ENCODE results near the gene SMAD3. TPM values are rescaled to one million over a fixed set of nuclear protein-coding genes. Genes with fewer than 3 reads are reported as not detected.
A peak's percentile ranks its signal among the peaks of the same experiment; 100 is the strongest.
"Not testable (repeated sequence)": the region's sequence is repeated elsewhere in the genome, so short reads cannot be mapped to it uniquely, and the experiment has no call there.

SMAD3 gene
- total RNA-seq, 2 experiments from 2014 or later, result 41.2 to 77.8 TPM

DNA sequence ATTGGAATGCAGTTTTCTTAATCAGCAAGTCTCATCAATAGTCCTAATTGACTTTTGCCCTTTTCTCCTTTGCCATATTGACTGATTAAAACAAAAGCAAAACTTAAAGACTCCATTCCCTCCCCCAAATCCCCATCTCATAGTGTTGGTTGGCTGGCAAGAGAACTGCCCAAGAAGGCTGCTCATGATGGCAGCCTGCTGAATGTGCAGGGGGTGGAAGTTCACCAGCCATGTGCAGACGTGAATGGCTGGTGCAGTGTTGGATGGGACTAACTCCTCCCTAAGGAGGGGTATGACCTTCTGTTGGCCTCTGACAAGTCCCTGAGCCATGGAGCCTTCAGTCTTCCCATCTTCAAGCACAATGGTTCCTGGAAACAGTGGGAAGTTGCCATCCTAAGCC lies 7.0 kb downstream of the SMAD3 start:
- no peak for DNase-seq (ENCODE audit: low spot score)
- Histone ChIP-seq H3K4me1 (ENCODE audit: insufficient read depth, low read length, poor library complexity, severe bottlenecking) (peaks cover 90% of the 10 kb centered on the region), H3K4me3 (ENCODE audit: low read depth, low read length, poor library complexity, severe bottlenecking) (no peak overlapping the region), H3K4me2 (ENCODE audit: low read length) (peak overlapping the region; percentile 87), H3K79me2 (ENCODE audit: insufficient read depth, low read depth, low read length) (peaks cover 100% of the 10 kb centered on the region), H3K36me3 (ENCODE audit: insufficient read depth, low read length) (peaks cover 51% of the 10 kb centered on the region), H3K9me3 (ENCODE audit: low read length) (no peaks in the 10 kb centered on the region), H3K27ac (ENCODE audit: low read depth, low read length, poor library complexity, severe bottlenecking) (peak overlapping the region; percentile 85), H2AFZ (ENCODE audit: low read length) (no peak overlapping the region), H4K20me1 (ENCODE audit: insufficient read depth, low read length) (0 out of 2 replicates have a peak, but pooled peaks cover 13% of the 10 kb centered on the region), H3K9me2 (ENCODE audit: insufficient read depth, low read length) (no peaks in the 10 kb centered on the region)
- intact Hi-C loops (cut with micrococcal nuclease; ENCODE audit: unreplicated experiment), result no loop called here
- ChIA-PET CTCF (ENCODE audit: unreplicated experiment) (interaction anchor here (1.2 kb wide), 1 partner anchor 29 kb away, joined by 3 read pairs; no protein-coding TSS in a partner anchor), POLR2A (interaction anchor here (1.3 to 1.6 kb wide), 3 partner anchors 8 to 29 kb away, joined by 3 to 7 read pairs (median 6); no protein-coding TSS in a partner anchor)
- no peak for TF ChIP-seq CTCF (conservative IDR thresholded peaks at IDR 0.05; ENCODE audit: low read length)
- TF ChIP-seq EZH2phosphoT487 (IDR thresholded peaks at IDR 0.05; ENCODE audit: borderline replicate concordance, low read depth, low read length), result no peak
- no TSS peak for BruUV-seq (replicated peaks)

DNA sequence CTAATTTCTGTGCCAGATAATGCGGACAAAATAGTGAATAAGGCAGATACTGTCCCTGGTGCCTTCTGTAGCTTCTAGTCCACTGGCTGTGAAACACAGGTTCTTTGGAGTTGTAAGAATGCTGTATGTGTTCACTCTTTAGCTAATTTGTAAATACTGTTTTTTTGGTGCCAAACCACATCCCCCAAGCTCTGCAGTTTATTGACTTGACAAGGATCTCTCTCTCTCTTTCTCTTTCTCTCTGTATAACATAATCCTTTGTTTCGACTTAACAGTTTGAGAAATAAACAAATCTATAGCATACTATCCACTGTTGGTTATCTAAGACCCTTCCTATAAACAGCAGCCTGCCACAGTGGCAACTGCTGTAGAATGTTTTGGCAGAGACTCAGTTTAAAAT lies 7.6 kb downstream of the SMAD3 start:
- intact Hi-C loops (cut with micrococcal nuclease; ENCODE audit: unreplicated experiment), result no loop called here
- no peak overlapping the region for H2AFZ ChIP-seq (ENCODE audit: low read length)
- BruUV-seq (replicated peaks), result no TSS peak
- no peaks in the 10 kb centered on the region for H3K9me3 ChIP-seq (ENCODE audit: low read length)
- no peak overlapping the region for H3K4me3 ChIP-seq (ENCODE audit: low read depth, low read length, poor library complexity, severe bottlenecking)
- ChIA-PET POLR2A (interaction anchor here (0.6 to 1.5 kb wide), 2 partner anchors 11 to 26 kb away, joined by 4 to 6 read pairs; no protein-coding TSS in a partner anchor), CTCF (ENCODE audit: unreplicated experiment) (interaction anchor here (1.2 kb wide), 1 partner anchor 29 kb away, joined by 3 read pairs; no protein-coding TSS in a partner anchor)
- no peaks in the 10 kb centered on the region for H3K9me2 ChIP-seq (ENCODE audit: insufficient read depth, low read length)
- H3K4me1 ChIP-seq (ENCODE audit: insufficient read depth, low read length, poor library complexity, severe bottlenecking), result peaks cover 92% of the 10 kb centered on the region
- DNase-seq (ENCODE audit: low spot score), result no peak
- peaks cover 48% of the 10 kb centered on the region for H3K36me3 ChIP-seq (ENCODE audit: insufficient read depth, low read length)
- H3K27ac ChIP-seq (ENCODE audit: low read depth, low read length, poor library complexity, severe bottlenecking), result peak overlapping the region; percentile 85
- H4K20me1 ChIP-seq (ENCODE audit: insufficient read depth, low read length), result 0 out of 2 replicates have a peak, but pooled peaks cover 13% of the 10 kb centered on the region
- peak overlapping the region; percentile 87 for H3K4me2 ChIP-seq (ENCODE audit: low read length)
- no peak for TF ChIP-seq CTCF (conservative IDR thresholded peaks at IDR 0.05; ENCODE audit: low read length)
- no peak for TF ChIP-seq EZH2phosphoT487 (IDR thresholded peaks at IDR 0.05; ENCODE audit: borderline replicate concordance, low read depth, low read length)
- H3K79me2 ChIP-seq (ENCODE audit: insufficient read depth, low read depth, low read length), result peaks cover 100% of the 10 kb centered on the region

- no peaks in the 10 kb centered on the region for H3K9me3 ChIP-seq (ENCODE audit: low read length)
- ChIA-PET POLR2A (interaction anchor here (1.0 kb wide), 2 partner anchors 9 to 10 kb away, joined by 3 read pairs; partner anchors contain the start of gene SMAD3), CTCF (ENCODE audit: unreplicated experiment) (no interaction called here)
- H3K4me3 ChIP-seq (ENCODE audit: low read depth, low read length, poor library complexity, severe bottlenecking), result peak overlapping the region; percentile 16
- TF ChIP-seq EZH2phosphoT487 (IDR thresholded peaks at IDR 0.05; ENCODE audit: borderline replicate concordance, low read depth, low read length) (no peak), CTCF (conservative IDR thresholded peaks at IDR 0.05; ENCODE audit: low read length) (no peak)
- H3K36me3 ChIP-seq (ENCODE audit: insufficient read depth, low read length), result peaks cover 58% of the 10 kb centered on the region
- H4K20me1 ChIP-seq (ENCODE audit: insufficient read depth, low read length), result no peaks in the 10 kb centered on the region
- H2AFZ ChIP-seq (ENCODE audit: low read length), result no peak overlapping the region
- peaks cover 100% of the 10 kb centered on the region for H3K79me2 ChIP-seq (ENCODE audit: insufficient read depth, low read depth, low read length)
- DNase-seq (ENCODE audit: low spot score), result no peak
- no TSS peak for BruUV-seq (replicated peaks)
- H3K4me2 ChIP-seq (ENCODE audit: low read length), result peak overlapping the region; percentile 87
- no peaks in the 10 kb centered on the region for H3K9me2 ChIP-seq (ENCODE audit: insufficient read depth, low read length)
- peaks cover 96% of the 10 kb centered on the region for H3K4me1 ChIP-seq (ENCODE audit: insufficient read depth, low read length, poor library complexity, severe bottlenecking)
- intact Hi-C loops (cut with micrococcal nuclease; ENCODE audit: unreplicated experiment), result no loop called here
- H3K27ac ChIP-seq (ENCODE audit: low read depth, low read length, poor library complexity, severe bottlenecking), result peak overlapping the region; percentile 85
Observed at GRCh38 chr15:67074886-67075229, 9.5 kb downstream of the SMAD3 start.

DNA sequence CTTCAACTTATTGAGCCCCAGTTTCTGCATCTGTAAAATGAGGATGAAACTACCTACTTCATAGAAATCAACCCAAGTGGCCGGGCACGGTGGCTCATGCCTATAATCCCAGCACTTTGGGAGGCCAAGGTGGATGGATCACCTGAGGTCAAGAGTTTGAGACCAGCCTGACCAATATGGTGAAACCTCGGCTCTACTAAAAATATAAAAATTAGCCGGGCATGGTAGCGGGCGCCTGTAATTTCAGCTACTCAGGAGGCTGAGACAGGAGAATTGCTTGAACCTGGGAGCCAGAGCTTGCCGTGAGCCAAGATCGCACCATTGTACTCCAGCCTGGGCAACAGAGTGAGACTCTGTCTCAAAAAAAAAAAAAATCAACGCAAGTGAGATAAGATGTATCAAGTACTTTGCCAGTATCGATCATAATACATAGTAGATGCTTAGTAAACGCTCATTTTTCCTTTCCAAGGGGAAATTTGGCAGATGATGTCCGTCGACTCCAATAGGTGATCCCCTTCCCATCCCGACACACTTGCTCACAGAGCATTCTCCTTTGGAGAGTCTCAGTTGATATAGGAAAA lies 10.2 kb downstream of the SMAD3 start:
- peak overlapping the region; percentile 85 for H3K27ac ChIP-seq (ENCODE audit: low read depth, low read length, poor library complexity, severe bottlenecking)
- DNase-seq (ENCODE audit: low spot score); intact Hi-C loops (cut with micrococcal nuclease; ENCODE audit: unreplicated experiment); H4K20me1 ChIP-seq (ENCODE audit: insufficient read depth, low read length); BruUV-seq (replicated peaks); H2AFZ ChIP-seq (ENCODE audit: low read length); H3K9me3 ChIP-seq (ENCODE audit: low read length); H3K9me2 ChIP-seq (ENCODE audit: insufficient read depth, low read length): not testable (repeated sequence)
- peaks cover 97% of the 10 kb centered on the region for H3K4me1 ChIP-seq (ENCODE audit: insufficient read depth, low read length, poor library complexity, severe bottlenecking)
- H3K79me2 ChIP-seq (ENCODE audit: insufficient read depth, low read depth, low read length), result peaks cover 100% of the 10 kb centered on the region
- H3K36me3 ChIP-seq (ENCODE audit: insufficient read depth, low read length), result peaks cover 53% of the 10 kb centered on the region
- peak overlapping the region; percentile 87 for H3K4me2 ChIP-seq (ENCODE audit: low read length)
- POLR2A ChIA-PET, result interaction anchor here (0.8 to 12.4 kb wide), 3 partner anchors 10 to 34 kb away, joined by 3 to 80 read pairs (median 3); partner anchors contain the start of gene SMAD3
- peak overlapping the region; percentile 55 for H3K4me3 ChIP-seq (ENCODE audit: low read depth, low read length, poor library complexity, severe bottlenecking)
- CTCF ChIA-PET (ENCODE audit: unreplicated experiment), result interaction anchor here (0.9 kb wide), 1 partner anchor 25 kb away, joined by 4 read pairs; no protein-coding TSS in a partner anchor
